GM23248 (cell line): ENCODE results near the gene GPHN. TPM values are rescaled to one million over a fixed set of nuclear protein-coding genes. Genes with fewer than 3 reads are reported as not detected.
"Not testable (repeated sequence)": the region's sequence is repeated elsewhere in the genome, so short reads cannot be mapped to it uniquely, and the experiment has no call there.

Experiments
- DNase-seq: peaks from one replicate; pipeline ENCODE4 v3.0.0-alpha.2; 2015
- H2AFZ ChIP-seq: fragments of 200-600 bp; sonication (generic); 2 replicates; pipeline ENCODE4 v1.6.1; 2016; ENCODE audit warnings: antibody characterized with exemption
- H3F3A ChIP-seq: fragments of 200-600 bp; sonication (generic); 2 replicates; pipeline ENCODE4 v1.6.1; 2016; ENCODE audit warnings: mild to moderate bottlenecking, antibody characterized with exemption, mixed run types; ENCODE audit not compliant: insufficient read depth
- H3K27ac ChIP-seq: fragments of 200-600 bp; sonication (generic); 2 replicates; pipeline ENCODE4 v1.5.1; 2016; ENCODE audit warnings: mild to moderate bottlenecking
- H3K27me3 ChIP-seq: fragments of 200-600 bp; sonication (generic); replicated peaks from 2 replicates; pipeline ENCODE4 v1.6.1; 2016; ENCODE audit warnings: mild to moderate bottlenecking; ENCODE audit not compliant: insufficient read depth
- H3K36me3 ChIP-seq: fragments of 200-600 bp; sonication (generic); 2 replicates; pipeline ENCODE4 v1.6.1; 2016; ENCODE audit warnings: low read depth, mild to moderate bottlenecking
- H3K4me1 ChIP-seq: fragments of 200-600 bp; sonication (generic); 2 replicates; pipeline ENCODE4 v1.6.1; 2016; ENCODE audit warnings: mild to moderate bottlenecking; ENCODE audit not compliant: insufficient read depth
- H3K4me2 ChIP-seq: fragments of 200-600 bp; sonication (generic); one replicate; pipeline ENCODE4 v1.6.1; 2016; ENCODE audit warnings: mild to moderate bottlenecking; ENCODE audit not compliant: unreplicated experiment
- H3K4me3 ChIP-seq: fragments of 200-600 bp; sonication (generic); 2 replicates; pipeline ENCODE4 v1.5.1; 2016; ENCODE audit warnings: mild to moderate bottlenecking
- H3K79me2 ChIP-seq: fragments of 200-600 bp; sonication (generic); 2 replicates; pipeline ENCODE4 v1.6.1; 2016; ENCODE audit warnings: mild to moderate bottlenecking; ENCODE audit not compliant: insufficient read depth
- H3K9ac ChIP-seq: fragments of 200-600 bp; sonication (generic); 2 replicates; pipeline ENCODE4 v1.6.1; 2016; ENCODE audit warnings: mild to moderate bottlenecking
- H3K9me2 ChIP-seq: fragments of 200-600 bp; sonication (generic); 2 replicates; pipeline ENCODE4 v1.6.1; 2016; ENCODE audit warnings: mixed run types, mild to moderate bottlenecking, moderate library complexity; ENCODE audit not compliant: insufficient read depth
- H3K9me3 ChIP-seq: fragments of 200-600 bp; sonication (generic); one replicate; pipeline ENCODE4 v1.6.1; 2017; ENCODE audit warnings: low read depth
- H4K20me1 ChIP-seq: fragments of 200-600 bp; sonication (generic); 2 replicates; pipeline ENCODE4 v1.6.0; 2016; ENCODE audit not compliant: insufficient read depth
- EZH2 ChIP-seq: fragments of 200-600 bp; sonication (generic); IDR thresholded peaks from 2 replicates; pipeline ENCODE4 v1.6.1; 2018; ENCODE audit warnings: antibody characterized with exemption, mild to moderate bottlenecking; ENCODE audit not compliant: insufficient read depth, poor library complexity, severe bottlenecking
- EZH2phosphoT487 ChIP-seq: fragments of 200-600 bp; sonication (generic); IDR thresholded peaks from 2 replicates; pipeline ENCODE4 v1.6.1; 2018; ENCODE audit warnings: antibody characterized with exemption, moderate library complexity, mild to moderate bottlenecking, low read depth; ENCODE audit not compliant: insufficient read depth
- WGBS, 2 experiments: methylation state at CpG; one replicate each; pipeline ENCODE4 v1.1.6; 2015 to 2017; ENCODE audit warnings: low lambda C conversion rate in 2 of 2, low coverage in 1 of 2; ENCODE audit errors: missing lambda C conversion rate in 2 of 2; 5-methylcytosine and 5-hydroxymethylcytosine counted together
- in situ Hi-C: fragments of 300-500 bp; cut with MboI; formaldehyde crosslinking; loops from 2 replicates; pipeline ENCODE4 v1.15.0; 2020
- polyA plus RNA-seq: library from polyadenylated mRNA; unstranded; fragments of >200 nt; fragmentation: Nextera tagmentation; extraction: Ambion mirVana; gene quantifications from 2 replicates; pipeline ENCODE4 v1.2.1, GENCODE V29; 2016
- total RNA-seq: library from RNA; depleted of rRNA; stranded (reverse); fragments of >200 nt; shearing (Covaris generic); gene quantifications from 2 replicates; pipeline ENCODE4 v1.2.3, GENCODE V29; 2014

Gene GPHN
- total and polyA plus RNA-seq, 2 experiments from 2014 or later = 7.6 to 9.3 TPM

GRCh38 chr14:66496188-66496807, 11.6 kb upstream of the GPHN start:
- Histone ChIP-seq H3K9ac (no peak overlapping the region), H3K27me3 (no peaks in the 10 kb centered on the region), H4K20me1 (no peaks in the 10 kb centered on the region), H3K9me2 (no peaks in the 10 kb centered on the region), H2AFZ (peak overlapping the region; percentile 66; the same call in 1 of the 2 replicates), H3F3A (no peaks in the 10 kb centered on the region), H3K4me2 (no peak overlapping the region), H3K27ac (no peak overlapping the region), H3K9me3 (no peaks in the 10 kb centered on the region), H3K36me3 (no peaks in the 10 kb centered on the region), H3K4me3 (no peak overlapping the region), H3K4me1 (no peaks in the 10 kb centered on the region), H3K79me2 (no peaks in the 10 kb centered on the region)
- TF ChIP-seq EZH2 (no peak), EZH2phosphoT487 (no peak)
- WGBS, 2 experiments = 56 to 66% methylated on average over 4 of the region's 4 CpGs
- in situ Hi-C loops = no loop called here
- DNase-seq = peak; percentile 9

- Histone ChIP-seq H3K36me3 (no peaks in the 10 kb centered on the region), H4K20me1 (no peaks in the 10 kb centered on the region), H3K4me2 (no peak overlapping the region), H3K9ac (no peak overlapping the region), H3F3A (no peaks in the 10 kb centered on the region), H3K27me3 (no peaks in the 10 kb centered on the region), H3K4me1 (no peaks in the 10 kb centered on the region), H3K79me2 (no peaks in the 10 kb centered on the region), H3K9me3 (no peaks in the 10 kb centered on the region), H2AFZ (no peak overlapping the region), H3K27ac (no peak overlapping the region), H3K9me2 (no peaks in the 10 kb centered on the region), H3K4me3 (no peak overlapping the region)
- no peak for TF ChIP-seq EZH2phosphoT487
- no peak for TF ChIP-seq EZH2
- in situ Hi-C loops = no loop called here
- WGBS, 2 experiments = 77 to 82% methylated on average over 2 of the region's 2 CpGs
- no peak for DNase-seq
Measured at GRCh38 chr14:66496911-66497310, 11.0 kb upstream of the GPHN start.

GRCh38 chr14:66498311-66498710, 9.6 kb upstream of the GPHN start:
- H3K4me2 ChIP-seq = no peak overlapping the region
- H3K79me2 ChIP-seq = no peaks in the 10 kb centered on the region
- 87 to 90% methylated on average over 3 of the region's 3 CpGs for WGBS, 2 experiments
- no peak overlapping the region for H3K27ac ChIP-seq
- no peaks in the 10 kb centered on the region for H3K36me3 ChIP-seq
- H3F3A ChIP-seq = no peaks in the 10 kb centered on the region
- no peak for DNase-seq
- H4K20me1 ChIP-seq = no peaks in the 10 kb centered on the region
- TF ChIP-seq EZH2phosphoT487 = no peak
- TF ChIP-seq EZH2 = no peak
- no peaks in the 10 kb centered on the region for H3K9me3 ChIP-seq
- in situ Hi-C loops = no loop called here
- no peak overlapping the region for H2AFZ ChIP-seq
- no peak overlapping the region for H3K4me3 ChIP-seq
- no peak overlapping the region for H3K9ac ChIP-seq
- no peaks in the 10 kb centered on the region for H3K9me2 ChIP-seq
- no peaks in the 10 kb centered on the region for H3K4me1 ChIP-seq
- no peaks in the 10 kb centered on the region for H3K27me3 ChIP-seq

GRCh38 chr14:66501592-66501991, 6.4 kb upstream of the GPHN start:
- DNase-seq = no peak
- Histone ChIP-seq H3K4me2 (no peak overlapping the region), H3K4me1 (no peaks in the 10 kb centered on the region), H3K4me3 (no peak overlapping the region), H3K79me2 (no peaks in the 10 kb centered on the region), H3K36me3 (no peaks in the 10 kb centered on the region), H3K27ac (no peak overlapping the region), H3K9me3 (no peaks in the 10 kb centered on the region), H2AFZ (no peak overlapping the region), H3K9ac (no peak overlapping the region), H4K20me1 (no peaks in the 10 kb centered on the region), H3F3A (no peaks in the 10 kb centered on the region), H3K27me3 (no peaks in the 10 kb centered on the region), H3K9me2 (no peaks in the 10 kb centered on the region)
- WGBS, 2 experiments = 76 to 83% methylated on average over 4 of the region's 4 CpGs
- TF ChIP-seq EZH2 (no peak), EZH2phosphoT487 (no peak)
- in situ Hi-C loops = loop anchor here (10.0 kb wide), 1 partner anchor 633 kb away; no protein-coding TSS in a partner anchor

GRCh38 chr14:66502836-66503235, 5.1 kb upstream of the GPHN start:
- WGBS, 2 experiments = 71 to 77% methylated on average over 5 of the region's 5 CpGs
- H3K4me1 ChIP-seq, DNase-seq, H3K36me3 ChIP-seq, H3K9me2 ChIP-seq, H3F3A ChIP-seq, H3K4me2 ChIP-seq, H4K20me1 ChIP-seq, H3K79me2 ChIP-seq, H3K27me3 ChIP-seq, H3K9ac ChIP-seq, H3K27ac ChIP-seq, H2AFZ ChIP-seq, H3K4me3 ChIP-seq, H3K9me3 ChIP-seq: not testable (repeated sequence)
- in situ Hi-C loops = loop anchor here (10.0 kb wide), 1 partner anchor 632 kb away; no protein-coding TSS in a partner anchor
